Measurements from ENCODE around the gene CCDC85B. TPM values are rescaled to one million over a fixed set of nuclear protein-coding genes. Genes with fewer than 3 reads are reported as not detected.

The CCDC85B gene
- total RNA-seq, 1 experiment from 2014 or later, result 55.3 TPM

DNA sequence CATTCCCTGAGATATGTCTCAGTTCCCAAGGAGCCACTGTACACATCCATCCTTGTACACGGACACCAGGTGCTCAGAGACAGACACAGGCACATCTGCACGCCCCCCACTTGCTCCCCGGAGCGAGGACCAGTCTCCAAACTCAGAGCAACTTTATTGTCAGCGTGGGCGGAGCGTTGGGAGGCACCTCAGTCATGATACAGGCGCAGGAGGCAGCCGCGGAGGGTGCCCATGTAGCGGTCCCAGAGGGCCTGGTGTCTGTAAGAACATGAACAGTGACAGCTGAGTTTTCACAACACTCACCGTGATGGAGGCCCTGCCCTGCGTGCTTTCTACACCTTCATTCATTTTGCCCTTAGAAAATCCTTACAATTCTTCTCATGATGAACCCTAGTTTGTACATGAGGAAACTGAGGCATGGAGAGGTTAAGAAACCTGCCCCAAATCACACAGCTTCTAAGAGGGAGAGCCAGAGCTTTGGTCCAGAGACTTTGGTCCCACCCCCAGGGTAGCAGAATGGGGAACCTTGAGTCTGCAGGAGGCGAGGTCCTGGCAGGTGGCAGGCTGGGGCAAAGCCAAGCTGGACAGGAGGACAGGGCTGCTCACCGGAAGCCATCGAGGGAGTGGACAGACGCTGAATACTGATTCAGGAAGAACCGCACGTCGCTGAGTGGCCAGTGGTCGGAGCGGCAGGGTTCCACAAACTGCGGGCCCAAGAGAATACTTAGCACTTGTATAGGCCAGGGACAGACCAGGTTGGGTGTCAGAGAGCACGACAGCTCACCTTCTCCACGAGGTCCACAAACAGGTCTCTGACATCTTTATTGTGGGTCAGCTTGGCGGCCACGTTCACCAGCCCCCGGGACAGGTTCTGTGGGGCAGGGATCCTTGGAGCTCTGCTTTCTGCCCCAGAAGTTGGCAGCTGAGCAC lies 6.4 kb upstream of the CCDC85B start (continued):
- TF ChIP-seq, protein P1, sequence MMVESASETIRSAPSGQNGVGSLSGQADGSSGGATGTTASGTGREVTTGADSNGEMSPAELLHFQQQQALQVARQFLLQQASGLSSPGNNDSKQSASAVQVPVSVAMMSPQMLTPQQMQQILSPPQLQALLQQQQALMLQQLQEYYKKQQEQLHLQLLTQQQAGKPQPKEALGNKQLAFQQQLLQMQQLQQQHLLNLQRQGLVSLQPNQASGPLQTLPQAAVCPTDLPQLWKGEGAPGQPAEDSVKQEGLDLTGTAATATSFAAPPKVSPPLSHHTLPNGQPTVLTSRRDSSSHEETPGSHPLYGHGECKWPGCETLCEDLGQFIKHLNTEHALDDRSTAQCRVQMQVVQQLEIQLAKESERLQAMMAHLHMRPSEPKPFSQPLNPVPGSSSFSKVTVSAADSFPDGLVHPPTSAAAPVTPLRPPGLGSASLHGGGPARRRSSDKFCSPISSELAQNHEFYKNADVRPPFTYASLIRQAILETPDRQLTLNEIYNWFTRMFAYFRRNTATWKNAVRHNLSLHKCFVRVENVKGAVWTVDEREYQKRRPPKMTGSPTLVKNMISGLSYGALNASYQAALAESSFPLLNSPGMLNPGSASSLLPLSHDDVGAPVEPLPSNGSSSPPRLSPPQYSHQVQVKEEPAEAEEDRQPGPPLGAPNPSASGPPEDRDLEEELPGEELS (CRISPR knock-in tag; IDR thresholded peaks at IDR 0.05), result no peak
- no peak for TF ChIP-seq NR2C2 (CRISPR knock-in tag; IDR thresholded peaks at IDR 0.05)
- TF ChIP-seq, protein P2, sequence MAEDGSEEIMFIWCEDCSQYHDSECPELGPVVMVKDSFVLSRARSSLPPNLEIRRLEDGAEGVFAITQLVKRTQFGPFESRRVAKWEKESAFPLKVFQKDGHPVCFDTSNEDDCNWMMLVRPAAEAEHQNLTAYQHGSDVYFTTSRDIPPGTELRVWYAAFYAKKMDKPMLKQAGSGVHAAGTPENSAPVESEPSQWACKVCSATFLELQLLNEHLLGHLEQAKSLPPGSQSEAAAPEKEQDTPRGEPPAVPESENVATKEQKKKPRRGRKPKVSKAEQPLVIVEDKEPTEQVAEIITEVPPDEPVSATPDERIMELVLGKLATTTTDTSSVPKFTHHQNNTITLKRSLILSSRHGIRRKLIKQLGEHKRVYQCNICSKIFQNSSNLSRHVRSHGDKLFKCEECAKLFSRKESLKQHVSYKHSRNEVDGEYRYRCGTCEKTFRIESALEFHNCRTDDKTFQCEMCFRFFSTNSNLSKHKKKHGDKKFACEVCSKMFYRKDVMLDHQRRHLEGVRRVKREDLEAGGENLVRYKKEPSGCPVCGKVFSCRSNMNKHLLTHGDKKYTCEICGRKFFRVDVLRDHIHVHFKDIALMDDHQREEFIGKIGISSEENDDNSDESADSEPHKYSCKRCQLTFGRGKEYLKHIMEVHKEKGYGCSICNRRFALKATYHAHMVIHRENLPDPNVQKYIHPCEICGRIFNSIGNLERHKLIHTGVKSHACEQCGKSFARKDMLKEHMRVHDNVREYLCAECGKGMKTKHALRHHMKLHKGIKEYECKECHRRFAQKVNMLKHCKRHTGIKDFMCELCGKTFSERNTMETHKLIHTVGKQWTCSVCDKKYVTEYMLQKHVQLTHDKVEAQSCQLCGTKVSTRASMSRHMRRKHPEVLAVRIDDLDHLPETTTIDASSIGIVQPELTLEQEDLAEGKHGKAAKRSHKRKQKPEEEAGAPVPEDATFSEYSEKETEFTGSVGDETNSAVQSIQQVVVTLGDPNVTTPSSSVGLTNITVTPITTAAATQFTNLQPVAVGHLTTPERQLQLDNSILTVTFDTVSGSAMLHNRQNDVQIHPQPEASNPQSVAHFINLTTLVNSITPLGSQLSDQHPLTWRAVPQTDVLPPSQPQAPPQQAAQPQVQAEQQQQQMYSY (CRISPR knock-in tag; IDR thresholded peaks at IDR 0.05), result no peak
- TF ChIP-seq, protein P3, sequence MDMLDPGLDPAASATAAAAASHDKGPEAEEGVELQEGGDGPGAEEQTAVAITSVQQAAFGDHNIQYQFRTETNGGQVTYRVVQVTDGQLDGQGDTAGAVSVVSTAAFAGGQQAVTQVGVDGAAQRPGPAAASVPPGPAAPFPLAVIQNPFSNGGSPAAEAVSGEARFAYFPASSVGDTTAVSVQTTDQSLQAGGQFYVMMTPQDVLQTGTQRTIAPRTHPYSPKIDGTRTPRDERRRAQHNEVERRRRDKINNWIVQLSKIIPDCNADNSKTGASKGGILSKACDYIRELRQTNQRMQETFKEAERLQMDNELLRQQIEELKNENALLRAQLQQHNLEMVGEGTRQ (CRISPR knock-in tag; IDR thresholded peaks at IDR 0.05), result no peak
- TF ChIP-seq TEAD1 (CRISPR knock-in tag; IDR thresholded peaks at IDR 0.05), result no peak

DNA sequence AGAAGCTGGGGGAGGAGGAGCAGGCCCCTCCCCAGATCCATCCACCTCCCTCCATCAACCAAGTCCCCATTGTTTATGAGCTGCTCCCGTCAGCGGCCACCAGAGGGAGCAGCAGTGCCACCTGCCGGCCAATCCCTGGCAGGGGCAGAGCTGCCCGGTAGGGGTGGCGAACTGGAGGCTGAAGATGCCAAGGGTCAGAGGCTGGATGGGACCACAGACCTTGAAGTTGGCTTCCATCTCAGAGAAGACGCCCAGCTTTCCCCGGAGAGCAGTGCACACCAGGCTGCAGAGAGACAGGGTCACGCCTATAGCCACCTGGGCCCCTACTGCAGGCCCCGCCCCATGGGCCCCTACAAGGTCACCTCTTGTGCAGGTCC lies 5.8 kb upstream of the CCDC85B start:
- Mint-ChIP-seq H3K9me3 (no peaks in the 10 kb centered on the region), H3K36me3 (peaks cover 42% of the 10 kb centered on the region), H3K4me3 (no peak overlapping the region), H3K27ac (no peak overlapping the region), H3K27me3 (ENCODE audit: low read depth) (peaks cover 8% of the 10 kb centered on the region), H3K4me1 (peaks cover 24% of the 10 kb centered on the region)
- TF ChIP-seq SP1 (CRISPR knock-in tag; conservative IDR thresholded peaks at IDR 0.05) (peak; percentile 68), ETV6 (CRISPR knock-in tag; IDR thresholded peaks at IDR 0.05) (0 out of 2 replicates have a peak, but pooled peaks have one; percentile 8), HMGXB4 (CRISPR knock-in tag; IDR thresholded peaks at IDR 0.05) (peak; percentile 55; the same call in 1 of the 2 replicates), MYBL2 (CRISPR knock-in tag; IDR thresholded peaks at IDR 0.05) (0 out of 2 replicates have a peak, but pooled peaks have one; percentile 21), NR2C2 (CRISPR knock-in tag; IDR thresholded peaks at IDR 0.05) (no peak), ZNF232 (CRISPR knock-in tag; IDR thresholded peaks at IDR 0.05) (no peak), CTCF (IDR thresholded peaks at IDR 0.05) (peak; percentile 95), FOXK1 (CRISPR knock-in tag; IDR thresholded peaks at IDR 0.05) (peak; percentile 82)
- TF ChIP-seq, protein P4, sequence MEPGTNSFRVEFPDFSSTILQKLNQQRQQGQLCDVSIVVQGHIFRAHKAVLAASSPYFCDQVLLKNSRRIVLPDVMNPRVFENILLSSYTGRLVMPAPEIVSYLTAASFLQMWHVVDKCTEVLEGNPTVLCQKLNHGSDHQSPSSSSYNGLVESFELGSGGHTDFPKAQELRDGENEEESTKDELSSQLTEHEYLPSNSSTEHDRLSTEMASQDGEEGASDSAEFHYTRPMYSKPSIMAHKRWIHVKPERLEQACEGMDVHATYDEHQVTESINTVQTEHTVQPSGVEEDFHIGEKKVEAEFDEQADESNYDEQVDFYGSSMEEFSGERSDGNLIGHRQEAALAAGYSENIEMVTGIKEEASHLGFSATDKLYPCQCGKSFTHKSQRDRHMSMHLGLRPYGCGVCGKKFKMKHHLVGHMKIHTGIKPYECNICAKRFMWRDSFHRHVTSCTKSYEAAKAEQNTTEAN (CRISPR knock-in tag; IDR thresholded peaks at IDR 0.05), result no peak
- TF ChIP-seq, protein P5, sequence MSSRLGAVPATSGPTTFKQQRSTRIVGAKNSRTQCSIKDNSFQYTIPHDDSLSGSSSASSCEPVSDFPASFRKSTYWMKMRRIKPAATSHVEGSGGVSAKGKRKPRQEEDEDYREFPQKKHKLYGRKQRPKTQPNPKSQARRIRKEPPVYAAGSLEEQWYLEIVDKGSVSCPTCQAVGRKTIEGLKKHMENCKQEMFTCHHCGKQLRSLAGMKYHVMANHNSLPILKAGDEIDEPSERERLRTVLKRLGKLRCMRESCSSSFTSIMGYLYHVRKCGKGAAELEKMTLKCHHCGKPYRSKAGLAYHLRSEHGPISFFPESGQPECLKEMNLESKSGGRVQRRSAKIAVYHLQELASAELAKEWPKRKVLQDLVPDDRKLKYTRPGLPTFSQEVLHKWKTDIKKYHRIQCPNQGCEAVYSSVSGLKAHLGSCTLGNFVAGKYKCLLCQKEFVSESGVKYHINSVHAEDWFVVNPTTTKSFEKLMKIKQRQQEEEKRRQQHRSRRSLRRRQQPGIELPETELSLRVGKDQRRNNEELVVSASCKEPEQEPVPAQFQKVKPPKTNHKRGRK (CRISPR knock-in tag; IDR thresholded peaks at IDR 0.05; ENCODE audit: borderline replicate concordance), result 0 out of 2 replicates have a peak, but pooled peaks have one; percentile 23
- TF ChIP-seq, protein P6, sequence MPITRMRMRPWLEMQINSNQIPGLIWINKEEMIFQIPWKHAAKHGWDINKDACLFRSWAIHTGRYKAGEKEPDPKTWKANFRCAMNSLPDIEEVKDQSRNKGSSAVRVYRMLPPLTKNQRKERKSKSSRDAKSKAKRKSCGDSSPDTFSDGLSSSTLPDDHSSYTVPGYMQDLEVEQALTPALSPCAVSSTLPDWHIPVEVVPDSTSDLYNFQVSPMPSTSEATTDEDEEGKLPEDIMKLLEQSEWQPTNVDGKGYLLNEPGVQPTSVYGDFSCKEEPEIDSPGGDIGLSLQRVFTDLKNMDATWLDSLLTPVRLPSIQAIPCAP (CRISPR knock-in tag; IDR thresholded peaks at IDR 0.05), result no peak
- ChIA-PET POLR2A (interaction anchor here (0.6 to 2.2 kb wide), 4 partner anchors 16 to 33 kb away, joined by 3 to 16 read pairs (median 4); partner anchors contain the start of genes CFL1 and MUS81), CTCF (interaction anchor here (0.5 to 11.9 kb wide), 73 partner anchors 10 to 870 kb away, joined by 3 to 539 read pairs (median 5); partner anchors contain the start of genes AP5B1, ARL2, BANF1 and CFL1)
- DNase-seq (ENCODE audit: low spot score) (peak; percentile 87), ATAC-seq (peak; percentile 32)
